Muscle layer of duodenum (tissue), 2 donors: Measurements from ENCODE around the gene PTPRJ.
"Not testable (repeated sequence)": the region's sequence is repeated elsewhere in the genome, so short reads cannot be mapped to it uniquely, and the experiment has no call there.

Source experiments
- H3K27ac ChIP-seq: one replicate; pipeline ENCODE4 v1.7.0; 2013; ENCODE audit warnings: mild to moderate bottlenecking, low read length
- H3K27me3 ChIP-seq: one replicate; pipeline ENCODE4 v1.7.0; 2013; ENCODE audit warnings: low read depth, mild to moderate bottlenecking, control low read depth, low read length
- H3K36me3 ChIP-seq, 2 donors: one replicate each; pipeline ENCODE4 v1.7.0; 2013; ENCODE audit warnings: low read length in 2 of 2, control low read depth in 1 of 2, mild to moderate bottlenecking in 1 of 2; ENCODE audit not compliant: insufficient read depth in 2 of 2, control insufficient read depth in 1 of 2
- H3K4me1 ChIP-seq, 2 donors: one replicate each; pipeline ENCODE4 v1.7.0; 2013; ENCODE audit warnings: low read length in 2 of 2, mild to moderate bottlenecking in 2 of 2, control low read depth in 1 of 2, moderate library complexity in 1 of 2; ENCODE audit not compliant: insufficient read depth in 2 of 2, control insufficient read depth in 1 of 2
- H3K4me3 ChIP-seq, 2 donors: one replicate each; pipeline ENCODE4 v1.7.0; 2013; ENCODE audit warnings: low read length in 2 of 2, low read depth in 1 of 2, mild to moderate bottlenecking in 1 of 2
- H3K9me3 ChIP-seq, 2 donors: one replicate each; pipeline ENCODE4 v1.7.0; 2013; ENCODE audit warnings: low read length in 2 of 2, control low read depth in 1 of 2, mild to moderate bottlenecking in 1 of 2; ENCODE audit not compliant: control insufficient read depth in 1 of 2
- donor health status: healthy.

Gene PTPRJ

GRCh38 chr11:48021201-48021820 lies 41.0 kb downstream of the PTPRJ start:
- H3K4me3 ChIP-seq, H3K27me3 ChIP-seq, H3K36me3 ChIP-seq, H3K27ac ChIP-seq, H3K9me3 ChIP-seq, H3K4me1 ChIP-seq: not testable (repeated sequence)

- H3K27ac ChIP-seq, result no peak overlapping the region
- H3K27me3 ChIP-seq, result no peaks in the 10 kb centered on the region
- no peaks in the 10 kb centered on the region for H3K36me3 ChIP-seq
- no peaks in the 10 kb centered on the region for H3K9me3 ChIP-seq
- peaks cover 0 to 6% of the 10 kb centered on the region in 2 donors for H3K4me1 ChIP-seq
- H3K4me3 ChIP-seq, result no peak overlapping the region
Measured at GRCh38 chr11:48022445-48022844, 42.1 kb downstream of the PTPRJ start.

- H3K9me3 ChIP-seq, H3K36me3 ChIP-seq, H3K27me3 ChIP-seq, H3K4me3 ChIP-seq, H3K4me1 ChIP-seq, H3K27ac ChIP-seq: not testable (repeated sequence)
Measured at GRCh38 chr11:48023608-48024007, 43.2 kb downstream of the PTPRJ start.

GRCh38 chr11:48024635-48025071 lies 44.3 kb downstream of the PTPRJ start:
- Histone ChIP-seq H3K4me3 (no peak overlapping the region), H3K4me1 (peaks cover 0 to 8% of the 10 kb centered on the region in 2 donors), H3K36me3 (no peaks in the 10 kb centered on the region), H3K27ac (no peak overlapping the region), H3K27me3 (no peaks in the 10 kb centered on the region), H3K9me3 (no peaks in the 10 kb centered on the region)

GRCh38 chr11:48025293-48025983 lies 45.1 kb downstream of the PTPRJ start:
- H3K36me3 ChIP-seq, result no peaks in the 10 kb centered on the region
- H3K4me3 ChIP-seq, result no peak overlapping the region
- H3K9me3 ChIP-seq, result no peaks in the 10 kb centered on the region
- H3K27ac ChIP-seq, result no peak overlapping the region
- H3K4me1 ChIP-seq, result peaks cover 0 to 8% of the 10 kb centered on the region in 2 donors
- no peaks in the 10 kb centered on the region for H3K27me3 ChIP-seq

- H3K4me3 ChIP-seq, result no peak overlapping the region
- no peak overlapping the region for H3K27ac ChIP-seq
- no peaks in the 10 kb centered on the region for H3K27me3 ChIP-seq
- no peaks in the 10 kb centered on the region for H3K9me3 ChIP-seq
- no peaks in the 10 kb centered on the region for H3K36me3 ChIP-seq
- H3K4me1 ChIP-seq, result peaks cover 3 to 9% of the 10 kb centered on the region in 2 donors
Measured at GRCh38 chr11:48025984-48026340, 45.6 kb downstream of the PTPRJ start.

GRCh38 chr11:48028914-48029680 lies 48.7 kb downstream of the PTPRJ start:
- Histone ChIP-seq H3K4me3 (no peak overlapping the region), H3K27me3 (no peaks in the 10 kb centered on the region), H3K36me3 (no peaks in the 10 kb centered on the region), H3K9me3 (no peaks in the 10 kb centered on the region), H3K4me1 (peaks cover 6 to 25% of the 10 kb centered on the region in 2 donors), H3K27ac (no peak overlapping the region)

GRCh38 chr11:48029681-48030290 lies 49.4 kb downstream of the PTPRJ start:
- H3K9me3 ChIP-seq, result no peaks in the 10 kb centered on the region
- peaks cover 8 to 31% of the 10 kb centered on the region in 2 donors for H3K4me1 ChIP-seq
- no peaks in the 10 kb centered on the region for H3K27me3 ChIP-seq
- no peaks in the 10 kb centered on the region for H3K36me3 ChIP-seq
- H3K4me3 ChIP-seq, result no peak overlapping the region
- peak overlapping the region; percentile 60 for H3K27ac ChIP-seq

- Histone ChIP-seq H3K27ac (peak overlapping the region; percentile 51), H3K4me1 (peaks cover 10 to 40% of the 10 kb centered on the region in 2 donors), H3K9me3 (no peaks in the 10 kb centered on the region), H3K4me3 (no peak overlapping the region), H3K27me3 (no peaks in the 10 kb centered on the region), H3K36me3 (no peaks in the 10 kb centered on the region)
Measured at GRCh38 chr11:48031602-48032001, 51.2 kb downstream of the PTPRJ start.

- peaks cover 10 to 44% of the 10 kb centered on the region in 2 donors for H3K4me1 ChIP-seq
- no peaks in the 10 kb centered on the region for H3K27me3 ChIP-seq
- H3K4me3 ChIP-seq, result no peak overlapping the region
- no peaks in the 10 kb centered on the region for H3K36me3 ChIP-seq
- H3K9me3 ChIP-seq, result no peaks in the 10 kb centered on the region
- peak overlapping the region; percentile 34 for H3K27ac ChIP-seq
Measured at GRCh38 chr11:48032721-48033120, 52.4 kb downstream of the PTPRJ start.

- H3K9me3 ChIP-seq, result no peaks in the 10 kb centered on the region
- H3K36me3 ChIP-seq, result no peaks in the 10 kb centered on the region
- H3K4me3 ChIP-seq, result no peak overlapping the region
- no peaks in the 10 kb centered on the region for H3K27me3 ChIP-seq
- H3K4me1 ChIP-seq, result peaks cover 10 to 37% of the 10 kb centered on the region in 2 donors
- no peak overlapping the region for H3K27ac ChIP-seq
Measured at GRCh38 chr11:48033918-48034341, 53.6 kb downstream of the PTPRJ start.
